GM12878 (cell line): ENCODE data around the gene DEXI. TPM values are rescaled to one million over a fixed set of nuclear protein-coding genes. Genes with fewer than 3 reads are reported as not detected.

Source experiments
- ATAC-seq: fragments of 200-7000 bp; cut with Tn5 transposase; 3 replicates; pipeline ENCODE4 v1.9.1; 2020; ENCODE audit warnings: mild to moderate bottlenecking, moderate library complexity
- BruUV-seq: library from RNA; stranded (reverse); fragments of 400-500 nt; replicated peaks from 2 replicates; lab custom pipeline; 2021; lab: Mats Ljungman, UMichigan
- CTCF ChIA-PET: fragments of 300-600 bp; sonication (Branson Sonifier 250); formaldehyde crosslinking; extraction: SDS; loops from one replicate; lab custom pipeline; 2021; ENCODE audit warnings: inconsistent platforms; lab: Yijun Ruan, JAX
- POLR2A ChIA-PET: fragments of 350-600 bp; formaldehyde crosslinking; extraction: SDS; loops from one replicate; lab custom pipeline; 2021; ENCODE audit warnings: inconsistent platforms; lab: Charles Lee
- RAD21 ChIA-PET: fragments of 300-600 bp; sonication (Branson Sonifier 250); formaldehyde crosslinking; loops from one replicate; lab custom pipeline; 2023; ENCODE audit warnings: antibody characterized with exemption; ENCODE audit not compliant: unreplicated experiment; lab: Charles Lee
- SMC1A ChIA-PET: fragments of 300-600 bp; sonication (Branson Sonifier 250); formaldehyde crosslinking; loops from one replicate; lab custom pipeline; 2023; ENCODE audit not compliant: unreplicated experiment, uncharacterized antibody; lab: Charles Lee
- DNase-seq: peaks from one replicate; pipeline ENCODE4 v3.0.0-alpha.2; 2011; ENCODE audit warnings: low read depth, low spot score
- FAIRE-seq: peaks from 3 replicates; lab custom pipeline; 2011; peaks lifted over from hg19 to GRCh38; lab: Jason Lieb, UNC
- H2AFZ ChIP-seq: 2 replicates; pipeline ENCODE4 v1.6.0; 2011; ENCODE audit warnings: low read depth, low read length, control low read depth; ENCODE audit not compliant: control insufficient read depth
- H3K27ac ChIP-seq: 2 replicates; pipeline ENCODE4 v1.5.1; 2011; ENCODE audit warnings: control low read depth; ENCODE audit not compliant: control insufficient read depth, insufficient read depth
- H3K27me3 ChIP-seq, 2 experiments: replicated peaks in 1 of 2; 2 replicates each; pipeline versions ENCODE4 v1.6.0 to v1.6.1; 2011; ENCODE audit warnings: low read length in 1 of 2; ENCODE audit not compliant: control insufficient read depth in 2 of 2, insufficient read depth in 2 of 2
- H3K36me3 ChIP-seq, 2 experiments: 2 replicates each; pipeline ENCODE4 v1.5.1; 2011; ENCODE audit warnings: low read length in 1 of 2; ENCODE audit not compliant: control insufficient read depth in 2 of 2, insufficient read depth in 2 of 2
- H3K4me1 ChIP-seq: 2 replicates; pipeline ENCODE4 v1.6.1; 2011; ENCODE audit warnings: mild to moderate bottlenecking, low read length, moderate library complexity, mixed read lengths; ENCODE audit not compliant: control insufficient read depth, insufficient read depth
- H3K4me2 ChIP-seq: 2 replicates; pipeline ENCODE4 v1.6.0; 2011; ENCODE audit warnings: control low read depth; ENCODE audit not compliant: control insufficient read depth, insufficient read depth
- H3K4me3 ChIP-seq: fragments of 200-600 bp; sonication (generic); 2 replicates; pipeline ENCODE4 v1.5.1; 2016
- H3K79me2 ChIP-seq: 2 replicates; pipeline ENCODE4 v1.6.0; 2011; ENCODE audit warnings: low read length; ENCODE audit not compliant: control insufficient read depth, insufficient read depth
- H3K9ac ChIP-seq: 2 replicates; pipeline ENCODE4 v1.8.0; 2011; ENCODE audit warnings: low read length, control low read depth, mixed read lengths; ENCODE audit not compliant: control insufficient read depth, insufficient read depth
- H3K9me3 ChIP-seq: replicated peaks from 3 replicates; pipeline ENCODE4 v1.5.1; 2011; ENCODE audit warnings: mild to moderate bottlenecking, low read length; ENCODE audit not compliant: control insufficient read depth, insufficient read depth
- H4K20me1 ChIP-seq: 2 replicates; pipeline ENCODE4 v1.6.0; 2011; ENCODE audit not compliant: control insufficient read depth, insufficient read depth
- HDGF ChIP-seq: fragments of 450-650 bp; IDR thresholded peaks from 2 replicates; pipeline ENCODE4 v1.6.1; 2016; ENCODE audit warnings: antibody characterized with exemption
- RFX5 ChIP-seq: IDR thresholded peaks from 2 replicates; pipeline ENCODE4 v1.6.1; 2011; ENCODE audit warnings: low read depth, low read length, improper control_type of control experiment
- TBL1XR1 ChIP-seq: IDR thresholded peaks from 2 replicates; pipeline ENCODE4 v1.6.1; 2012; ENCODE audit warnings: low read depth, low read length, improper control_type of control experiment
- WGBS: methylation state at CpG from one replicate; pipeline ENCODE4 v1.1.6; 2016; ENCODE audit warnings: low lambda C conversion rate; ENCODE audit not compliant: insufficient replicate concordance, insufficient coverage; ENCODE audit errors: missing lambda C conversion rate; 5-methylcytosine and 5-hydroxymethylcytosine counted together
- in situ Hi-C: fragments of 300-500 bp; cut with MboI; formaldehyde crosslinking; loops from 9 replicates; pipeline ENCODE4 v1.14.3; 2018; ENCODE audit warnings: mixed read lengths
- intact Hi-C: fragments of 100-400 bp; cut with micrococcal nuclease; formaldehyde crosslinking; loops from one replicate; pipeline ENCODE4 v1.14.2; 2022; ENCODE audit not compliant: unreplicated experiment
- polyA plus RNA-seq, 11 experiments: library from polyadenylated mRNA; depleted of rRNA in 4 of 11; unstranded in 6 of 11; stranded (reverse) in 5 of 11; fragments of >200 nt; fragmentation: Nextera tagmentation in 4 of 11; fragmentation: Illumina TruSeq in 1 of 11; extraction: Ambion mirVana in 4 of 11; extraction: Trizol in 1 of 11; gene quantifications; 1 replicate in 1 of 11; 2 replicates in 10 of 11; pipeline versions ENCODE4 v1.2.1 to v1.2.3, GENCODE V29; 2011 to 2016; ENCODE audit warnings: inconsistent platforms in 2 of 11, missing spikeins in 2 of 11, low read depth in 1 of 11
- total RNA-seq, 4 experiments: library from RNA; depleted of rRNA in 3 of 4; stranded (reverse); fragments of >200 nt in 3 of 4; fragmentation: Illumina TruSeq in 1 of 4; extraction: Trizol in 1 of 4; gene quantifications; 2 replicates each; pipeline versions ENCODE4 v1.2.1 to v1.2.3, GENCODE V29; 2013 to 2021
- TF ChIP-seq, protein P1 (sequence below): IDR thresholded peaks from 2 replicates; pipeline ENCODE4 v1.6.1; 2012; ENCODE audit warnings: improper control_type of control experiment, low read depth, low read length; ENCODE audit not compliant: insufficient replicate concordance

Gene DEXI
- total and polyA plus RNA-seq, 10 of the 15 experiments (the other 5 are each of a cell fraction or from before 2014, with no cell fraction given) = 1.4 to 26.3 (median 18.4) TPM

DNA sequence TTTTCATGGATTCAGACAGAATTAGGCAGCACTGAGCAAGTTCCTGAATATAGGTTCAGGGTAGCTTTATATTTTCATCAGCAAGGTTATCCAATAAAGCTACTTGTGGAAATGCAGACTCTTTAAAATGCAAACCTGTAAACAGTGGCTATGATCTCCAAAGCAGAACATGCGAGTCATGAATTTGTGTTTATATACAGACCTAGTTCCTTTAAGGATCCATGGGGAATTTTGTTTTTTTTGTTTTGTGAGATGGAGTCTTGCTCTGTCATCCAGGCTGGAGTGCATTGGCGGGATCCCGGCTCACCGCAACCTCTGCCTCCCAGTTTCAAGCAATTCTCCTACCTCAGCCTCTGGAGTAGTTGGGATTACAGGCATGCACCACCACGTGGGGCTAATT is 16.9 kb upstream of the DEXI start:
- no TSS peak for BruUV-seq
- H3K4me2 ChIP-seq = no peak overlapping the region
- TF ChIP-seq RFX5 (no peak), TBL1XR1 (no peak), HDGF (no peak)
- TF ChIP-seq, protein P1, sequence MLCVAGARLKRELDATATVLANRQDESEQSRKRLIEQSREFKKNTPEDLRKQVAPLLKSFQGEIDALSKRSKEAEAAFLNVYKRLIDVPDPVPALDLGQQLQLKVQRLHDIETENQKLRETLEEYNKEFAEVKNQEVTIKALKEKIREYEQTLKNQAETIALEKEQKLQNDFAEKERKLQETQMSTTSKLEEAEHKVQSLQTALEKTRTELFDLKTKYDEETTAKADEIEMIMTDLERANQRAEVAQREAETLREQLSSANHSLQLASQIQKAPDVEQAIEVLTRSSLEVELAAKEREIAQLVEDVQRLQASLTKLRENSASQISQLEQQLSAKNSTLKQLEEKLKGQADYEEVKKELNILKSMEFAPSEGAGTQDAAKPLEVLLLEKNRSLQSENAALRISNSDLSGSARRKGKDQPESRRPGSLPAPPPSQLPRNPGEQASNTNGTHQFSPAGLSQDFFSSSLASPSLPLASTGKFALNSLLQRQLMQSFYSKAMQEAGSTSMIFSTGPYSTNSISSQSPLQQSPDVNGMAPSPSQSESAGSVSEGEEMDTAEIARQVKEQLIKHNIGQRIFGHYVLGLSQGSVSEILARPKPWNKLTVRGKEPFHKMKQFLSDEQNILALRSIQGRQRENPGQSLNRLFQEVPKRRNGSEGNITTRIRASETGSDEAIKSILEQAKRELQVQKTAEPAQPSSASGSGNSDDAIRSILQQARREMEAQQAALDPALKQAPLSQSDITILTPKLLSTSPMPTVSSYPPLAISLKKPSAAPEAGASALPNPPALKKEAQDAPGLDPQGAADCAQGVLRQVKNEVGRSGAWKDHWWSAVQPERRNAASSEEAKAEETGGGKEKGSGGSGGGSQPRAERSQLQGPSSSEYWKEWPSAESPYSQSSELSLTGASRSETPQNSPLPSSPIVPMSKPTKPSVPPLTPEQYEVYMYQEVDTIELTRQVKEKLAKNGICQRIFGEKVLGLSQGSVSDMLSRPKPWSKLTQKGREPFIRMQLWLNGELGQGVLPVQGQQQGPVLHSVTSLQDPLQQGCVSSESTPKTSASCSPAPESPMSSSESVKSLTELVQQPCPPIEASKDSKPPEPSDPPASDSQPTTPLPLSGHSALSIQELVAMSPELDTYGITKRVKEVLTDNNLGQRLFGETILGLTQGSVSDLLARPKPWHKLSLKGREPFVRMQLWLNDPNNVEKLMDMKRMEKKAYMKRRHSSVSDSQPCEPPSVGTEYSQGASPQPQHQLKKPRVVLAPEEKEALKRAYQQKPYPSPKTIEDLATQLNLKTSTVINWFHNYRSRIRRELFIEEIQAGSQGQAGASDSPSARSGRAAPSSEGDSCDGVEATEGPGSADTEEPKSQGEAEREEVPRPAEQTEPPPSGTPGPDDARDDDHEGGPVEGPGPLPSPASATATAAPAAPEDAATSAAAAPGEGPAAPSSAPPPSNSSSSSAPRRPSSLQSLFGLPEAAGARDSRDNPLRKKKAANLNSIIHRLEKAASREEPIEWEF = no peak
- ChIA-PET SMC1A (interaction anchor here (1.0 to 2.6 kb wide), 6 partner anchors 11 to 397 kb away, joined by 3 to 15 read pairs (median 4); partner anchors contain the start of gene SOCS1), RAD21 (interaction anchor here (0.9 to 1.9 kb wide), 4 partner anchors 9 to 95 kb away, joined by 3 to 4 read pairs (median 3); no protein-coding TSS in a partner anchor), CTCF (interaction anchor here (0.5 to 4.6 kb wide), 8 partner anchors 9 to 776 kb away, joined by 3 to 25 read pairs (median 4); no protein-coding TSS in a partner anchor), POLR2A (interaction anchor here (1.3 to 5.1 kb wide), 2 partner anchors 9 to 22 kb away, joined by 3 to 20 read pairs; no protein-coding TSS in a partner anchor)
- no peaks in the 10 kb centered on the region for H3K9me3 ChIP-seq
- H3K9ac ChIP-seq = no peak overlapping the region
- ATAC-seq (no peak), FAIRE-seq (no peak), DNase-seq (no peak)
- intact Hi-C loops = no loop called here
- no peak overlapping the region for H3K4me3 ChIP-seq
- peaks cover 35% of the 10 kb centered on the region for H3K4me1 ChIP-seq
- no peaks in the 10 kb centered on the region for H3K27me3 ChIP-seq
- H3K27ac ChIP-seq = no peak overlapping the region
- no peaks in the 10 kb centered on the region for H4K20me1 ChIP-seq
- in situ Hi-C loops = loop anchor here (25.0 kb wide), 1 partner anchor 703 kb away; the partner anchor contains the start of gene SNN
- H2AFZ ChIP-seq = no peak overlapping the region
- H3K36me3 ChIP-seq = peaks cover 21% of the 10 kb centered on the region in 2 experiments
- peaks cover 18% of the 10 kb centered on the region for H3K79me2 ChIP-seq
- 96% methylated on average over 5 of the region's 5 CpGs for WGBS
